GM11168 (cell line): Measurements from ENCODE around the gene CCDC70.
"Not testable (repeated sequence)": the region's sequence is repeated elsewhere in the genome, so short reads cannot be mapped to it uniquely, and the experiment has no call there.

Experiments
- in situ Hi-C: fragments of 300-500 bp; cut with MboI; formaldehyde crosslinking; loops from one replicate; pipeline ENCODE4 v1.12.0; 2022; ENCODE audit warnings: low sequenced_read_pairs; ENCODE audit not compliant: unreplicated experiment

The CCDC70 gene

DNA sequence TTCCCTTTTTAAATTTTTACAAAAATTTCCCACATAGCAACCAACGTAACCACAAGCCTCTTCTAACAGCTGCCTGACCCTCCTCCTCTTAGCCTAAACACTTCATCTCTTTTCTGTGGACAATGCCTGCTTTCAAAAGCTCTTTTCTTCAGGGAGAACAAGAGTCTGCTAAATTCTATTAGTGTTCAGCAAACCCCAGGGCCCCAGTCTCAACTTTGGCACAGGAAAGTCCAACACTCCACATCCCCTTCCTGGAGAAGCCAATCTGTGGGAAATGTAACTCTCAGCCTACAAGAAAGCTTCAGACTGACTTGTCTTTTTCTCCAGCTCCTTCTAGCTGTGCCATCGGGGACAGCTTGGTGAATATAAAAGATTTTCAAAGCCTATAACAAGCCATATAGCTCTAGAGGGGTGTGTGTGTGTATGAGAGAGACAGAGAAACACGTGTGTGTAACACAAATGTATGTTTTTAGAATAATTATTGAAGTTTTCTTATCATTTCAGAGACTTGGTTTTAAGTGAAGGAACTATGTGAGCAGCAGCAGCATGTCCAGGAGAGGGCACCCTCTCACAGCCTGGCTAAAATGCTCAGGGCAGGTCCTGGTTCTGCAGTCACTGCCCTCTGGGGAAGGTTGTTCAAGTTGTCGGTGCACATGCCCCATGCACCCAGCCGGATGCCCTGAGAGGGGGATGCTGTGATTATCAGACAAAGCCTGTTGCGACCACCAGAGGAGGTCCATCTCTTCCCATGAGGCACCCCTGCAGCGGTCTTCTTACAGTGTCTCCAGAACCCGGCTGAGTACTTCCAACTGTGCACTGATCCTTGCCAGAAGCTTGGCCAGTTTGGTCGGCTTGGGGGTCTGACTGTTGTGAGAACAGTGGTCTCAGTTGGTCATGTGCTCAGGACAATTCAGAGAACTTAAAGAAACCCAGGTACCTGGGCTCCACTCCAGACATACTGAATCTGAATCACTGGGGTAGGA, 34.4 kb downstream of the CCDC70 start:
- in situ Hi-C loops: loop anchor here (25.0 kb wide), 1 partner anchor 241 kb away; the partner anchor contains the start of gene NEK5

DNA sequence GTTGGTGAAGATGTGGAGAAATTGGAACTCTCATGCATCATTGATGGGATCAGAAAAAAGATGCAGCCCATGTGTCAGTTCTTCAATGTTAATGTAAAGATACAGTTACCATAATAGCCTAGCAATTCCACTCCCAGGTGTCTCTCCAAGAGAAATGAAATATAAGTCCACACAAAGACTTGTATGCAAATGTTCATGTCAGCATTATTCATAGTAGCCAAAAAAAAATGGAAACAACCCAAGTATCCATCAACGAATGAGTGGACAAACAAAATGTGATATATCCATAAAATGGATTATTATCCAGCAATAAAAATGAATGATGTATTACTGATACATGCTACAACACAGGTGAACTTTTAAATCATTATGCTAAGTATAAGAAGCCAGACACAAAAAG, 38.7 kb downstream of the CCDC70 start:
- in situ Hi-C loops: no loop called here

DNA sequence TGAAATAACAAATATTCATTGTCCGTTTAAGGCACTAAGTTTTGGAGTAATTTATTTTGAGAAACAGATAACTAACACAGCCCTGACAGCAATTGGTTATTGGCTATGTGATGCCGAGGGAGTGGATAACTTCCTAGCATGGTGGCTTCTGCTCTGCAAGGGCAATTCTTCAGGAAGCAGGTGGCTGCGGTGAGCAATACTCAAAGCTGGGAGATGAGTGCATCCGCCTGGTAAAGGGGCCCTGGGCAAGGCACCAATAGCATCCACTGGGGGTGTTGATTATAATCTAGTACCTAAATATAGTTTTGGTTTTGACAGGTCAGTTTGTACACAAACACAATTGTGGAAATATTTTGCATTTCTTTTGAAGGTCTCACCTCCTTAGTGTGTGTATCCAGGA, 41.0 kb downstream of the CCDC70 start:
- in situ Hi-C loops: no loop called here

DNA sequence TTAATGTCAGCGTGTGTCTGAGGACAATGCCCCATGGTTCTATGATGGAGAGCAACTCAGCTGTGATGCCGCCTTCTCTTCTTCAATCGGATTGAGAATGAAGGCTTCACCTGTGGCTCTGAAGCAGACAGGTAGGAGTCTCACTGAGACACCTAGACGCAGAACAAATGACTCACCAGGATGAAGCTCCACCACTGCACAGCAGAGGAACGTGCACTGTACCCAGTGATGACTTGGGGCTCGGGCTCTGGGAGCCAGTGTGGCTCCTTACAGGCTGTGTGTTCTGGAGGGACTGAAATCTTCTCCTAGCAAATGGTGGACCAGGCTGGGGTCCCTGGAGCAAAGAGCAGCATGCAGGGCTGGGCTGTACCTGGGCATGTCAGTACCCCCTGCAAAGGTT, 44.0 kb downstream of the CCDC70 start:
- in situ Hi-C loops: no loop called here

DNA sequence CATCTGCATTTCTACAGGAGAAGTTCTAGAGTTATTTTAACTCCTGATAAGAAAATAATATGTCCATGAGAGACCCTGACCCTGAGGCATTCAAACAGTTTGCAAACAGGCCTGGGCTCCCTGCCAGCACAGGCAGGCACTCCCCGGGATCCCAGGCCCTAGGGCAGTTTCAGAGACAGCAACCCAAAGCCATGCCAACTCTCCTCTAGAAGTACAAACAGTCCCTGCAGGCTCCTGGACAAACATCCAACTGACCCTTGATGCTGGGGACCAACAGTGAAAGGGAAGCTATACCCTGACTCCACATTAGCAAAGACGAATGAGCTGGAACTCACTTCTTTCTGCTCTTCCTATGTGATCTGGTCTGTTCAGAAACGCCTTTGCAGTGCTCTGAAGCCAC, 44.8 kb downstream of the CCDC70 start:
- in situ Hi-C loops: no loop called here

DNA sequence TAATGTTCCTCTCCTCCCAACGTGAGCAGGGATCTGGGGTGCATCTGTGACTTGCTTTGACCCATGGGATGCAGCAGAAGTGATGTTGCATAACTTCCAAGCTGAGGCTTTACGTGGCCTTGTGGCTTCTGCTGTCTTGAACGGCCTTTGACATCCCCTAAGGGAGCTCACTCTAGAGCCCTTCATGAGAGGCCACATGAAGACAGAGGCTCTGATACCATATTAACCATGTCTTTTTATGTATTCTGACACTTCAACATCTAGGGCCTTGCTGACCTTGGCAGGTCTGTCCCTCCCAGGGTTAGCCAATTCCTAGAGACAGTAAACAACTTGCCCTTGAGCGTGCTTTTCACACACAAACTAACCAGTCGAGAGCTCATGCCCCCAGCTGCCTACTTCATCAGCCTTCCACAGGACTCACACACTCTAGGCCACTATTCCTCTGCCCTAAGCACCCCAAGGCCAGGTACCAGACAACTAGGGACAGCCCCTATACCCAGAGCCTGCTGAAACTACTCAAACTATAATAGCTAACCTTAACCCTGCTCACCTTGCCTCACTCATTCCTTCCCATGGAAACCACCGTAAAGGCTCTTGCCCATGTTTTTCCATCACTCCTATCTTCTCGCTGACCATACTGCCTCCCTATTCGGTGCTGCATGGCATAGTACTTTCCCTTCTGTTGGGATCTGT, 45.4 kb downstream of the CCDC70 start:
- in situ Hi-C loops: no loop called here

DNA sequence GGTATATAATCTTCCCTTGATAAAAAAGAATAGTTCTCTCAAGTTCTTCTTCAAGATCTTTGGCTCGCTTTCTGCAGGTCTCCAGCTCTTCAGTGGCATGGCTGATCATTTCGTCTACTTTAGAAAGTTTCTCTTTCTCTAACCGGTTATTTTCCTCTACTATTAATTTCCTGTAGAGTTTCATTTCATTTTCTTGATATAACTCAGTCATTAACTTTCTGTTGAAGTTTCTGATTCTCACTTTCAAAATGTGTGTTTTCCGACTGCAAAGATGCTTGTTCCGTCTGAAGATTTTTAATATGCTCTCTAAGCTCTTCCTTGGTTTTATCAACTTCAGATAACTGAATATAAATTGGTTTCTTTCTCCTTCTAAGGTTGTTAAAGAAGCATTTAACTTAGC, 47.5 kb downstream of the CCDC70 start:
- in situ Hi-C loops: not testable (repeated sequence)

DNA sequence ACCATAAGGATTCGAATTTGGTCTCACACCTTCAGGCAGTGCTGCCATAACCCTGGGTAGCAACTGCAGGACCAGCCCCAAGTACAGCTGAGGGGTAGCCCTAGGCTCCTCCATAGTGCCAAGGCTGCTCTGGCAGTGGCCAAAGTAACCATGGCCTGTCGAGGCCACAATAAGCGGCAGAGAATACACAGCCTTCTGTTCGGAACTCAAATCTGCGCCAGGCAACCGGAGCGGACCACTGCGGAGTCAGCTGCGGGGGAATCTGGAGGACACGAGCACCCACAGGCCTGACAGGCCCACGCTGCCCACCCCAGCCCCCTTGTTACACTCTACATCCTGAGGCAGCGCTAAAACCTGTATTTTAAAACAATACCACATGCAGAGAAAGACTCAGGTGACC, 48.7 kb downstream of the CCDC70 start:
- in situ Hi-C loops: no loop called here

DNA sequence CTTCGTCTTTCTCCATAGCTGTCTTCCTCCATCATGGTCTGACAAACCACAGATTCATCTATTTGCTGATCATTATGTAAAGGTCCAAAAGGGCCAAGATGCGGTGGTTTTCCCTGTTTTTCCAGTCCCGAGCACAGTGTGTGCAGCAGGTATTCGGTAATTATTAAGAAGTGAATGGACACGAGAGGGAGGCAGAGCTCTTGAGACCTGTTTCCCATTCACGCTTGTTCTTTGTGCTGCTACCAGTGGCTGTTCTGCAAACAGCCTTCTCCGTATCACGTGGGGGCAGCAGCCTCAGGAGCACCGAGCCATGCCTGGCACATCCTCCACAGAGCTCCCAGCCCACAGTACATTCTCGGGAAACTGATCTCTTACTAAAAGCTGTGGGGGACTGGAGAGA, 50.3 kb downstream of the CCDC70 start:
- in situ Hi-C loops: no loop called here

DNA sequence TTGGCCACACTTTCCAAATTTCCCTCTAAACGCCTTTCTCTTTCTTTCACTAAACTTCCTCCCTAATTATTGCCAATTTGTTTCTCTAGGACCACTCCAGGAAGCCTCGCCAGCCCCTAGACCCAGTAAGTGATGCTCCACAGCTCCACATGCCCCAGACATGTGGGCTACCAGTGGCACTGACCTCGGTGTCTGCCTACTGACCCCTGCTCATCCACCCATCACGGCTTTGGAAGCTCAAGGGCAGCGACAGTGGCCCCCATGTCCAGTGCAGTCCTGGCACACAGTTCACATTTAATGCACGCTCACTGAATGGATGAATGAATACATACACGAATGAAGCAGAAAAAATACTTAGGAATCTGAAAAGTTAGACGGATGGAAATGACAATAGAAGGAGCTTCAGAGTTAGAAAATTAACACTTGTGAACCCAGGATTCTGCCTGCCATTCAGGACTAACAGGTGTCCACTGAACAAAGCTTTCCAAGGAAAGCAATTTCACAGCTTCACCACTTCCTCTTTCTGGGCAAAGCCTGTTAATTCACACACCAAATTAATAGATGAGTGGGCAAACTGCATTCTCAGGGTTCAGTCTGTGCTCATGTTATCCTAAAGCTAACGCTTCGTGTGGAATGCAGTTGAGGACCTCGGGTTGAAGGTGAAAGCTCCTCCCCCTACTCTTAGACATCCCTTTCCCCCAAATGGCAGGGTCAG, 50.9 kb downstream of the CCDC70 start:
- in situ Hi-C loops: no loop called here

DNA sequence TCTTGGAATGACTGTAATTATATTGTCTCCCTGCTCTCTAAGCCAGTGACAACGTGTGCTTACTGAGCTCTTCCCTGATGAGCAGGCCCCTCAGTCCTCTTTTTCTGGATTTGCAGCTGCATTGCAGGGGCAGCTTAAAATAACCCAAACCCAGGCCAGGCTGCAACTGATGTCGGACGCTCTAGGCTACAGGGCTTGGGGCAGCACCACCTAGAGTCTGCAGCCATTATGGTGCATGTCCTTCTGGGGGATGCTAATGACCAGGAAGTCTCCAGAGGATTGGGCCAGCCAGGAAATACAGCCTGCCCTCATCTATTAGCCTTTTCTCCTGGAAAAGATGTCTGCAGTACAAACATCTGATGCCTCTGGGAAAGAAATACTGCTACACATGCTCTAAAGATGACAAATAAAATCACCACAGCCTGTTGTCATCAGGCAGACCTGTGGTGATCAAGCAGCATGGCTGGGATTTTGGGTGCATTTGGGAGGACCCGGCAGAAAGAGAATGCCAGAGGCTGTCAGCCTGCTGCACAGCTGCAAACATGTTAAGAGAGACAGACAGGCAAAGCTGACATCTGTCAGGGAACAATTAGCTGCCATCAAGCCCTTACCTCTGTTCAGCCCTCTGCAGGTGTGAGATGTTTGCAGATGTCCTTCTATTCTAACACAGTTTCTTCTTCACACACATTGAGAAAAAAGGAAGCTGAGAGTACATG, 51.8 kb downstream of the CCDC70 start:
- in situ Hi-C loops: no loop called here

DNA sequence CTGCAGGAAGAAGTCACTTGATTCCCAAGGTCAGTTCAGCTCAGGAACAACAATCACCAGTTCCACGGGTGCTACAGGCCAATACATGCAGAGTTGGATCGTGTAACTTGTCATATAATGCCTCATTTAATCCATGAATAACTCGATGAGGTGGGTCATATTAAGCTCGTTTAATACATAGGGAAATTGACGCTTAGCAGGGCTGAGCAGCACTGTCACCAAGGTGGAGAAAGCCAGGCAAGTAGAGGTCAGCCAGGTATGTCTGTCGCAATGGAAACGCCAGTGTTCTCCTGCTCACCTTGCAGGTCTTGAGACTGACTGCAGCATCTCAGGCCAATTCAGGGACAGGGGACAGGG, 52.3 kb downstream of the CCDC70 start:
- in situ Hi-C loops: no loop called here
